Cardiac muscle cell (in vitro differentiated cells and primary cell): ENCODE measurements around the gene PANK4. TPM values are rescaled to one million over a fixed set of nuclear protein-coding genes. Genes with fewer than 3 reads are reported as not detected.

ENCODE experiments used
- DNase-seq, 2 donors: peaks; one replicate each; pipeline versions ENCODE4 v3.0.0 to v3.0.0-alpha.2; 2010 to 2017; ENCODE audit warnings: low read depth in 1 of 2, low spot score in 1 of 2
- H3K27ac ChIP-seq: fragments of 200-600 bp; sonication (generic); 2 replicates; pipeline ENCODE4 v1.5.1; 2016
- H3K27me3 ChIP-seq: fragments of 200-600 bp; sonication (generic); 2 replicates; pipeline ENCODE4 v1.6.0; 2016; ENCODE audit warnings: control low read depth
- H3K36me3 ChIP-seq: fragments of 200-600 bp; sonication (generic); 2 replicates; pipeline ENCODE4 v1.5.1; 2016; ENCODE audit warnings: control low read depth
- H3K4me1 ChIP-seq: fragments of 200-600 bp; sonication (generic); 2 replicates; pipeline ENCODE4 v1.8.1; 2017; ENCODE audit warnings: low read depth, mild to moderate bottlenecking, mixed run types
- H3K4me3 ChIP-seq: fragments of 200-600 bp; sonication (generic); 2 replicates; pipeline ENCODE4 v1.5.1; 2016; ENCODE audit warnings: mild to moderate bottlenecking
- H3K9me3 ChIP-seq: fragments of 200-600 bp; sonication (generic); 2 replicates; pipeline ENCODE4 v1.5.1; 2017; ENCODE audit warnings: low read depth, mild to moderate bottlenecking, control low read depth
- CTCF ChIP-seq: IDR thresholded peaks from 2 replicates; pipeline ENCODE4 v1.5.1; 2012; ENCODE audit warnings: low read depth, mild to moderate bottlenecking, low read length
- polyA plus RNA-seq: library from polyadenylated mRNA; unstranded; fragments of >200 nt; fragmentation: Nextera tagmentation; extraction: Ambion mirVana; gene quantifications from 2 replicates; pipeline ENCODE4 v1.2.1, GENCODE V29; 2016
- total RNA-seq: library from RNA; depleted of rRNA; stranded (reverse); fragments of >200 nt; gene quantifications from 2 replicates; pipeline ENCODE4 v1.2.3, GENCODE V29; 2016

The PANK4 gene
- total and polyA plus RNA-seq, 2 experiments from 2014 or later = 44.5 to 63.2 TPM

GRCh38 chr1:2512862-2513421 is 13.5 kb downstream of the PANK4 start:
- TF ChIP-seq CTCF = no peak
- no peaks in the 10 kb centered on the region for H3K4me1 ChIP-seq
- H3K36me3 ChIP-seq = peaks cover 47% of the 10 kb centered on the region
- DNase-seq = no peak
- no peak overlapping the region for H3K4me3 ChIP-seq
- H3K9me3 ChIP-seq = no peaks in the 10 kb centered on the region
- no peaks in the 10 kb centered on the region for H3K27me3 ChIP-seq
- no peak overlapping the region for H3K27ac ChIP-seq

DNA sequence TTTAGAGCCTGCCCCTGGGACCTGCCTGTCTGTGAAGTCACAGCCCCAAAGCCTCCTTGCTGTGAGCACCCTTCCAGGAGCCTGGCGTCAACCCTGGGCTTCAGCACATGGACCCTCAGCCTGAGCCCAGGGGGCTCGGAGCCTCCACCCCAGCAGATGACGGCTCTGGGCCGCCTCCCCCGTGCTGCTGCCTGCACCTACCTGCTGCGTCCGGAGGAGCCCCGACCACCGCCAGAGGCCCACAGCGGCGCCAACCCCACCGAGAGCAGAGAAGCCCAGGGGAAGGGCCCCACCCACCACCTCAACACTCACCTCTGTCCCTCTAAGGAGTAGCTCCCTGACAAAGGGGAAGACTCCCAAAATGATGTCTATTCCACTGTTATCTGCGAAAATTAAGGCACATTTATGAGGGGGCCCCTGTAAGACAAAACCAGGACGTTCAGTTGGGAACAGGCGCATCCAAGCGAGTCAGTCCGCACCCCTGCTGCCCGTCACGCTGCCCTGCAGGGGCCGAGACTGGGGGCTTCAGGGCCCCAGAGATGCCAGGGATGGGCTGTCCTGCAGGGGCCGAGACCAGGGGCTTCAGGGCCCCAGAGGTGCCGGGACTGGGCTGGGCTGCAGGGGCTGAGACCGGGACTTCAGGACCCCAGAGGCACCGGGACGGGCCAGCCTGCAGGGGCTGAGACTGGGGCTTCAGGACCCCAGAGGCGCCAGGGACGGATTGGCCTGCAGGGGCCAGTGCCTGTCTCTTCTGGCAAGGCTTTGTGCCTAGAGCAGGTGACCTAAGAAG is 15.8 kb downstream of the PANK4 start:
- Histone ChIP-seq H3K4me1 (no peaks in the 10 kb centered on the region), H3K9me3 (no peaks in the 10 kb centered on the region), H3K4me3 (no peak overlapping the region), H3K27me3 (no peaks in the 10 kb centered on the region), H3K36me3 (peaks cover 34% of the 10 kb centered on the region), H3K27ac (no peak overlapping the region)
- TF ChIP-seq CTCF = no peak
- no peak for DNase-seq

DNA sequence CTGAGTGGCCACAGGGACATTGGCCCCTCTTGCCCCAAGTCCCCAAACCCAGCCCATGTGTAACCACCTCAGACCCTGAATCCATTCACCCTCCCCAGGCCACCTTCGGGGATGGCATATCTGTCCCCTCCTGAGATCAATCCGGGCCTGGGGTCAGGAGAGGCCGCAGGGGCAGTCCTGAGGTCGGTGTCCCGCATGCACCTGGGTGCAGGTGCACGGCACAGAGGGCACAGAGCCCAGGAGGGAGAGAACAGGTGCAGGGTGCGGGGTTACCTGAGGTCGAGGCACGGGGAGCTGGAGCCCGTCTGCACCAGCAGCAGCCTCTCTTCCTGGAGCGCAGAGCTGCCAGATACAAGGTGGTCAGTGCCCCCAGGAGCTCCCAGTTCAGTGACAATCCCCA is 16.8 kb downstream of the PANK4 start:
- peaks cover 29% of the 10 kb centered on the region for H3K36me3 ChIP-seq
- DNase-seq = no peak
- no peak overlapping the region for H3K27ac ChIP-seq
- H3K9me3 ChIP-seq = no peaks in the 10 kb centered on the region
- H3K4me3 ChIP-seq = no peak overlapping the region
- no peak for TF ChIP-seq CTCF
- no peaks in the 10 kb centered on the region for H3K27me3 ChIP-seq
- no peaks in the 10 kb centered on the region for H3K4me1 ChIP-seq

- no peaks in the 10 kb centered on the region for H3K4me1 ChIP-seq
- H3K36me3 ChIP-seq = peaks cover 23% of the 10 kb centered on the region
- no peak overlapping the region for H3K27ac ChIP-seq
- no peak for TF ChIP-seq CTCF
- H3K4me3 ChIP-seq = no peak overlapping the region
- H3K27me3 ChIP-seq = no peaks in the 10 kb centered on the region
- H3K9me3 ChIP-seq = no peaks in the 10 kb centered on the region
- DNase-seq = no peak
These were observed 17.6 kb downstream of the PANK4 start for GRCh38 chr1:2508751-2509150.

- no peak for DNase-seq
- TF ChIP-seq CTCF = no peak
- H3K36me3 ChIP-seq = peaks cover 18% of the 10 kb centered on the region
- H3K9me3 ChIP-seq = no peaks in the 10 kb centered on the region
- H3K27ac ChIP-seq = no peak overlapping the region
- H3K4me1 ChIP-seq = no peaks in the 10 kb centered on the region
- no peaks in the 10 kb centered on the region for H3K27me3 ChIP-seq
- H3K4me3 ChIP-seq = no peak overlapping the region
These were observed 18.2 kb downstream of the PANK4 start for GRCh38 chr1:2508180-2508579.
